Middle frontal gyrus (tissue), 1 donor: ENCODE results near the gene CHST8.
"Not testable (repeated sequence)": the region's sequence is repeated elsewhere in the genome, so short reads cannot be mapped to it uniquely, and the experiment has no call there.

Source experiments
- DNase-seq: peaks from one replicate; pipeline ENCODE4 v3.0.0-alpha.2; 2015; ENCODE audit warnings: low spot score; ENCODE audit errors: extremely low spot score

The CHST8 gene

GRCh38 chr19:33641956-33642498 is 20.3 kb downstream of the CHST8 start:
- DNase-seq, result no peak

GRCh38 chr19:33644284-33644836 is 22.6 kb downstream of the CHST8 start:
- no peak for DNase-seq

DNA sequence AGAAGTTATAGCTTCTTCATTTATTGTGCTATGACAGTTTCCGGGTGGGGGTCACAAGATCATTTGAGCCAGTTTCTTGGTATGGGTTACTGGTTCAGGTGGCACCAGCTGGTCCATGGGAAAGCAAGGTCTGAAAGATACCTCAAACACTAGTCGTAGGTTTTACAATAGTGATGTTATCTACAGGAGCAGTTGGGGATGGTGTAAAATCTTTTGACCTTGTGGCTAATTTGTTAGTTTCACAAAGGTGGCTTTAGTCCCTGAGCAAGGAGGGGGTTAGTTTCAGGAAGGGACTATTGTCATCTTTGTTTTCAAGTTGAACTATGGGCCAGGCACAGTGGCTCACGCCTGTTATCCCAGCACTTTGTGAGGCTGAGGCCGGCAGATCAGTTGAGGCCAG is 24.6 kb downstream of the CHST8 start:
- no peak for DNase-seq

DNA sequence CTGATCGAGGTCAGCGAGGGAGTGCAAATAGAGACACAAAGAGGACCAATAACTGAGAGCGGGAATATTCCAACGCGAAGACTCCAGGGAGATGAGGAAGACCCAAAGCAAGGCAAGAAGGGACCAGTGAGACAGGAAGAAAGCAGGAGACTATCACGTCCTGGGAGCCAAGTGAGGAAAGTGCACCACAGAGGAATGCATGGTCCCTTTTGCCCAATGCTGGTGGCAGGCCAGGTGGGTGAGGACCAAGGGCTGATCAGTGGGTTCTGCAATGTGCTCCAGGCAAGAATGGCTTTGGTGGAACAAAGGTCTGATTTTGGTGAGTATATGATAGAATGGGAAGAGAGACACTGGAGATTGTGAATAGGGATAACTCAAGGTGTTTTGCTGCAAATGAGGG is 25.4 kb downstream of the CHST8 start:
- DNase-seq, result no peak

DNA sequence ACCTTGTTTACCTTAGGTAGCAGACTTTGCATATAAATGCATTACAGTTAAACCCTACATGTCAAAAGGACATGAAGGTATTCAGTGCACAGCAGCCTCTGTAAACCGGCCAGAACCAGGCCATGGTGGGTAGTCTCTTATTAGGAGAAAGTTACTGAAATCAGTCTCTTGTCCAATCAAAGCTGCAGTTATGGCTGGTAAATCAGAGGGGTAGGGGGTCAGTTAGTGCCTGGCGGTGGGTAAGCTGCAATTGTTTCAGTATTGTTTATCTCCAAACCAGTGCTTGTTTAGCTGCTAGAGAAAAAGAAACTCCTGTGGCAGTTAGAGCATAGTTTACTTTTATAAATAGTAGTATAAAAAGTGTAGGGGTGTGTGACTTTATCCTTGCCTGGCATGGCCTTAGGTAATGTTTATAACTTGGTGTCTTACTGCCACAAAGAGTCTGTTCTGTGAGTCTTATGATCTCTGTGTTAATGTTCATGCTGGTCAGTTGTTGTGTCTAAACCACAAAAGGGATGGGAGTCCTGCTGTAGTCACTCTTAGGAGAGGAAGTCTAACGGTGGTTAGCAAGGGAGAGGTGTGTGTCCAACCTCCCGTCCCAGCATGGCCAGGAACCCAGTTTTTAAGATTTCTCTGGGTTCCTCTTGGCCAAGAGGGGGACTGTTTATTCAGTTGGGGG is 28.0 kb downstream of the CHST8 start:
- no peak for DNase-seq

DNA sequence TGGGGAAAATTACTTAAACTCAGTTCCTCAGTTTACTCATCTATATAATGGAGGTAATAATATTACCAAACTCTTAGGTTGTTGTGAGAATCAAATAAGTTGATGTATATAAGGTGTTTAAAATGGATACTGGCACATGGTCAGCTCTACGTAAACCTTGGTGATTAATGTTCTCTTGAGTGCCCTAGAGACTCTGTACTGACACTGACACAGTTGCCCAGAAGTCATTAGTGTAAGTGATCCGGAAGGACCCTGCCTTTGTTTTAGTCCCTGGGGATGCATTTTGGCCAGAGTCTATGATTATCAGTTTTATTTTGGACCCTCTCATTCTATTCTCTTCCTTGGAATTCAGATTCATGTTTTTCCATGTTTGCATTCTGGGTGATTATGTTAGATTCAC is 31.9 kb downstream of the CHST8 start:
- no peak for DNase-seq

GRCh38 chr19:33654840-33655508 is 33.2 kb downstream of the CHST8 start:
- no peak for DNase-seq

- no peak for DNase-seq
Observed at GRCh38 chr19:33659835-33660234, 38.1 kb downstream of the CHST8 start.

- DNase-seq, result no peak
Observed at GRCh38 chr19:33660410-33661124, 38.8 kb downstream of the CHST8 start.

GRCh38 chr19:33661336-33661735 is 39.6 kb downstream of the CHST8 start:
- no peak for DNase-seq

- no peak for DNase-seq
Observed at GRCh38 chr19:33662391-33663092, 40.8 kb downstream of the CHST8 start.

DNA sequence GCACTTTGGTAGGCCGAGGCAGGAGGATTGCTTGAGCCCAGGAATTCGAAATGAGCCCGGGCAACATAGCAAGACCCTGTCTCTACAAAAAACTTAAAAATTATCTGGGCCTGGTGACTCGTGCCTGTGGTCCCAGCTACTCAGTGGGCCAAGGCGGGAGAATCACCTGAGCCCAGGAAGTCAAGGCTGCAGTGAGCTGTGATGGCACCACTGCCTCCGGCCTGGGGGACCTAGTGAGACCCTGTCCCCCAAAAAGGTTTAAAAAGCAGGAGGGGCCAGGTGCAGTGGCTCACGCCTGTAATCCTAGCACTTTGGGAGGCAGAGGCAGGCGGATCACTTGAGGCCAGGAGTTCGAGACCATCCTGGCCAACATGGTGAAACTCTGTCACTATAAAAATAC is 41.6 kb downstream of the CHST8 start:
- not testable (repeated sequence) for DNase-seq

DNA sequence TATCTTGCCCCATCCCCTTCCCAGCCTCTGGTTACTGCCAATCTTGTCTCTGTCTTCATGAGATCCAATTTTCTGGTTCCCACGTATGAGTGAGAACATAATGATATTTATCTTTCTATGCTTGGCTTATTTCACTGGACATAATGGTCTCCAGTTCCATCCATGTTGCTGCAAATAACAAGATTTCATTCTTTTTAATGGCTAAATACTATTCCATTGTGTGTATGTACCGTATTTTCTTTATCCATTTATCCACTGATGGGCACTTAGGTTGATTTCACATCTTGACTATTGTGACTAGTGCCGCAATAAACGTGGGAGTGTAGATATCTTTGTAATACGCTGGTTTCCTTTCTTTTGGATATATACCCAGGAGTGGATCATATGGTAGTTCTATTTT is 43.0 kb downstream of the CHST8 start:
- DNase-seq, result no peak

DNA sequence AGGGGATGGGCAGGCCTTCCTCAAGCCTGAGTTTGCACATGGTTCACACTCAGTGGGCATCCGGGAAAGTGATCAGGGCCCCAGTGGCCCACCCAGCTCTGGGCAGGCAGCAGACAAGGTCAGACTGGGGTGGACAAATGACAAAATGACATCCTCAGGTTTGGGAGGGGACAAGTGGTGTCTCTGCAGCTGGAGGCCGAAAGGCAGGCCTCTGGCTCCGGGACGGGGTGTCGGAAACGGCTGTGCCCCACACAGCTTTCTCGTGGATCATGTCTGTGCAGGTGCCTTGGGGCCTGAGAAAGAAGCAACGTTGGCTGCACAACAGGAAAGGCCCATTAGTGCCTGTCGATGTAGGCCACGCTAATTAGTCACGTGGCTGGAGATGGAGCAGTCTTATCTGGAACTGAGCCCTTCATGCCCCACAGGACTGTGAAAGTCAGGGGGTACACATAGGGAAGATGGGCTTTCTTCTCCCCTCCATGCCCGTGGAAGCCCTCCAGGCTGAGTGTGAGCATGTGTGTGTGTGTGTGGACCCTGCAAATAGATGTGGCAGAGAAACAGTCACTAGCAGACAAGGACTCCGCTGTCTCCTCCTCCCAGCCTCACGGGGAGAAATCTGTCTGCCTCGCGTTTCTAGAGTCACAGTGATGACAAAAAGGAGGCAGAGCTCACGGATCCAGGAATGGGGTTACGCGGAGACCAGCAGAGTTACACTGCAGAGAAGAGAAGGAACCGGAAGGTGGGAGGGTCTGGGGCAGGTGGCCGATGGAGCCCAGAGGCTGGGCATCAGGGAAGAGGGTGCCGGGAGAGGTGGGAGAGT is 44.2 kb downstream of the CHST8 start:
- DNase-seq, result no peak

DNA sequence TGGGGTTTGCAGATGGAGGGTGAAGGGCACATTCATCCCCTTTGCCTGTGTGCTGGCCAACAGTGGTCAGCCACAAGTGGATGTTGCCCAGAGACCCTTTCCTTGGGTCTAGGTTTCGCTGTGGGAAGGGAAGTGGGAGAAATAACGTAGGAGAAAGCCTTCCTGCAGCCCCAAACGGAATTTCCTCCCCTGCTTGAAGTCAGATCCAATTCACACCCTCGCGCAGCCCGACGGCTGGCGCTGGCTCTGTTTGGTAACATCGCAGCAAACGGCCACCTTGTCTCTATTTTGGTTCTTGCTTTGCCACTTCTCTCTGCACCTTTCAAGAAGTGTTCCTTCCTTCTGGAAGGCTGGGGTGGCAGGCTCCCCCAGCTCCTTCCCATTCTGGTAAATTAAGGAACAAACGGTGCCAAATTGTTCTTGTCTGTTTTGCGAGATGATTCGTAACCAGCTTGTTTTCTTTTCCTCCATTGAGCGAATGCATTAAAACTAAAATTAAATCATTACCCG is 45.4 kb downstream of the CHST8 start:
- no peak for DNase-seq

DNA sequence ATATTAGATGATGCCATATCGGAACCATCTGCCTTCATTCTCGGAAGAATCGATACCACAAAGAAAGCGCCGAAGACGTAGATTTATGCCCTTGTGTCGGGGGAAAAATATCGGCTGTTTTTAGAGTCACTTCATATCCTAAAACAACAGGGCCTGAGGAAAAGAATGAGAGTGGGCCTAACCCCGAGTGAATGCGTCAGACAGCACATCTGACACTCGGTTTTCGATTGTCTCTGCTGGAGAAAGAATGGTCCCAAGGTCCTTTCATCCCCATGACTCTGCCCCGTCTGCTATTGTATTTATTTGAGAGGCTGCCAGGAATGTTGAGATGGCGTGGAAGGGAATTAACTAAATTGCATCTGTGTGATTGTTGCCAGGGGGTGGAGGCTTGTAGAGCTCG is 46.1 kb downstream of the CHST8 start:
- no peak for DNase-seq

- no peak for DNase-seq
Observed at GRCh38 chr19:33668968-33669367, 47.2 kb downstream of the CHST8 start.

DNA sequence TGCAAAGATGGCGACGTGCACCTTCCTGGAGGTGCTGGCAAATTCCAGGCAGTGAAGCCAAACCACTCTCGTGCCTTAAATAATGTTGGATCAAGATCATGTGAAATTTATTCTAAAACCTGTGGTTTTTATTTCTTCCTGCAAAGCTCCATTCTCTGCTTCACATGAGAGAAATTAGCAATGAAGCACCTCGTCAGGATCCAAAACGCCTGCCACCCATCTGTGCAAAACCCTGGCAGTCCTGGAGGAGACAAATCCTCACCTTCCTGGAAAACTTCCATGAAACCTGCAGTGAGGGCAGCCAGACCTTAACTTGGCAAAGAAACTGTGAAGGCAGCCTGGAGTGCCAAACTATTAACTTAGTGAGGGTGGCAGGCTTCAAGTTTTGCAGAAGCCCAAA is 47.6 kb downstream of the CHST8 start:
- DNase-seq, result no peak

DNA sequence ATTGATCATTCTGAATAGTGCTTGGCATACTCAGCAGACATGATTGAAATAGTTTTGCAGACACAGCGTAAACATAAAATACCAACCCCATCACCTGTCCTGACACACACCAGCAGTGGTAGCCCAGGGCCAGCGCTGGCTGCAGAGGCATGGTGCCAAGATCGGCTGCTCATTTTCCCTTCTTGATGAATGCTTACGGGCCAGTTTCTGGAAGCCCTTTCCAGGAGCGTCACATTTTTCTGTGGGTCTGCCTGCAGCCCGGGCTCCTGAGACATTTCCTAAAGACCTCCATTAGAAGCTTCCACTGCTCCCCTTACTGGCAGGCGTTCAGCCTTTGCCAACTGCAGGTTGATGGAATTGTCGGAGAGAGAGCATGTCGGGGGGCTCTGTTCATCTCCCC is 48.6 kb downstream of the CHST8 start:
- DNase-seq, result no peak

DNA sequence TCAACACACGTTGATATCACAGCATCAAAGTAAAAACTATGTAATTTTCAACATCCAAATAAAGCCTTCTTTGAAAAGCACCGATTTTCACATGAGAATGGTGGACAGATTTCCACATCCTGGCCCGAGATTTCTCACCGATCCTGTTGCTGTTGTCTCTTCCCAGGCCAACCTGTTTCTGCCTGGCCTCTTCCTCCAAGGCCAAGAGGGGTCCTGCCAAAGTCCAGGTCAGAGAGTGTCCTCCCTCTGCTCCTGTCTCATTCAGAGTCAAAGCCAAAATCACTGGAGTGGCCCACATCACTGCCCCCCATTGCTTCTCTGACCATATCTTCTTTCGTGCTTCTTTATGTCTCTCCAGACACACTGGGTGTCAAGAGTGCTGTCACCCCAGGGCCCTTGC is 49.5 kb downstream of the CHST8 start:
- DNase-seq, result no peak
